H9 (cell line): ENCODE results near the gene MINDY4B. TPM values are rescaled to one million over a fixed set of nuclear protein-coding genes. Genes with fewer than 3 reads are reported as not detected.

ENCODE experiments used
- DNase-seq: peaks from one replicate; pipeline ENCODE4 v3.0.0-alpha.2; 2017
- H2AFZ ChIP-seq: one replicate; pipeline ENCODE4 v1.6.1; 2013; ENCODE audit warnings: mild to moderate bottlenecking, low read length, control low read depth, moderate library complexity
- H2AK5ac ChIP-seq: 2 replicates; pipeline ENCODE4 v1.6.1; 2013; ENCODE audit warnings: low read length, control low read depth, mixed read lengths; ENCODE audit not compliant: insufficient read length
- H2BK120ac ChIP-seq: one replicate; pipeline ENCODE4 v1.6.1; 2013; ENCODE audit warnings: low read depth, mild to moderate bottlenecking, low read length, control low read depth, inconsistent platforms; ENCODE audit not compliant: poor library complexity, severe bottlenecking
- H2BK12ac ChIP-seq: 2 replicates; pipeline ENCODE4 v1.6.1; 2013; ENCODE audit warnings: low read length, control low read depth, mixed read lengths, low read depth; ENCODE audit not compliant: insufficient read length
- H2BK15ac ChIP-seq: 2 replicates; pipeline ENCODE4 v1.6.1; 2013; ENCODE audit warnings: low read depth, low read length, control low read depth
- H2BK20ac ChIP-seq: one replicate; pipeline ENCODE4 v1.6.1; 2013; ENCODE audit warnings: low read depth, mild to moderate bottlenecking, low read length, control low read depth, inconsistent platforms; ENCODE audit not compliant: poor library complexity, severe bottlenecking
- H2BK5ac ChIP-seq: 2 replicates; pipeline ENCODE4 v1.6.1; 2013; ENCODE audit warnings: low read length, control low read depth, mixed read lengths; ENCODE audit not compliant: insufficient read length
- H3K14ac ChIP-seq: 2 replicates; pipeline ENCODE4 v1.6.1; 2013; ENCODE audit warnings: low read length, control low read depth; ENCODE audit not compliant: insufficient read depth
- H3K18ac ChIP-seq: 2 replicates; pipeline ENCODE4 v1.6.1; 2013; ENCODE audit warnings: low read depth, mild to moderate bottlenecking, mixed read lengths, low read length, control low read depth; ENCODE audit not compliant: insufficient read length
- H3K23ac ChIP-seq: 2 replicates; pipeline ENCODE4 v1.6.1; 2013; ENCODE audit warnings: low read length, control low read depth, mixed read lengths, low read depth; ENCODE audit not compliant: insufficient read length
- H3K23me2 ChIP-seq: 2 replicates; pipeline ENCODE4 v1.6.1; 2013; ENCODE audit warnings: low read depth, mild to moderate bottlenecking, mixed read lengths, low read length, control low read depth; ENCODE audit not compliant: insufficient read length, poor library complexity, severe bottlenecking
- H3K27ac ChIP-seq: 2 replicates; pipeline ENCODE4 v1.5.1; 2013; ENCODE audit warnings: low read length, control low read depth, mixed read lengths, low read depth; ENCODE audit not compliant: insufficient read length
- H3K27me3 ChIP-seq: 2 replicates; pipeline ENCODE4 v1.6.1; 2013; ENCODE audit warnings: low read length, control low read depth, inconsistent platforms; ENCODE audit not compliant: insufficient read depth
- H3K4ac ChIP-seq: 2 replicates; pipeline ENCODE4 v1.6.1; 2013; ENCODE audit warnings: low read depth, mild to moderate bottlenecking, control low read depth, inconsistent platforms, low read length, moderate library complexity
- H3K4me1 ChIP-seq: 2 replicates; pipeline ENCODE4 v1.6.1; 2013; ENCODE audit warnings: low read length, control low read depth, inconsistent platforms; ENCODE audit not compliant: insufficient read depth
- H3K4me2 ChIP-seq: 2 replicates; pipeline ENCODE4 v1.6.1; 2013; ENCODE audit warnings: low read length, control low read depth, mixed read lengths; ENCODE audit not compliant: insufficient read length, insufficient read depth
- H3K56ac ChIP-seq: 2 replicates; pipeline ENCODE4 v1.6.1; 2013; ENCODE audit warnings: low read depth, mild to moderate bottlenecking, mixed read lengths, low read length, control low read depth; ENCODE audit not compliant: insufficient read length
- H3K79me1 ChIP-seq: 2 replicates; pipeline ENCODE4 v1.6.1; 2013; ENCODE audit warnings: low read depth, mild to moderate bottlenecking, moderate library complexity, low read length, control low read depth, inconsistent platforms; ENCODE audit not compliant: insufficient read depth, poor library complexity, severe bottlenecking
- H3K79me2 ChIP-seq: 2 replicates; pipeline ENCODE4 v1.6.1; 2013; ENCODE audit warnings: low read length, control low read depth, inconsistent platforms; ENCODE audit not compliant: insufficient read depth
- H3K9ac ChIP-seq: 2 replicates; pipeline ENCODE4 v1.6.1; 2013; ENCODE audit warnings: low read length, control low read depth, mixed read lengths; ENCODE audit not compliant: insufficient read length; ENCODE audit errors: extremely low read depth
- H3K9me3 ChIP-seq: one replicate; pipeline ENCODE4 v1.6.1; 2013; ENCODE audit warnings: low read depth, low read length, inconsistent platforms; ENCODE audit not compliant: control insufficient read depth
- H3T11ph ChIP-seq: one replicate; pipeline ENCODE4 v1.6.1; 2013; ENCODE audit warnings: mild to moderate bottlenecking, low read length, control low read depth, inconsistent platforms
- H4K20me1 ChIP-seq: one replicate; pipeline ENCODE4 v1.6.1; 2013; ENCODE audit not compliant: control insufficient read depth, insufficient read length, insufficient read depth
- H4K5ac ChIP-seq: 2 replicates; pipeline ENCODE4 v1.6.1; 2013; ENCODE audit warnings: low read depth, mild to moderate bottlenecking, mixed read lengths, low read length, control low read depth; ENCODE audit not compliant: insufficient read length
- H4K8ac ChIP-seq: replicated peaks from 2 replicates; pipeline ENCODE4 v1.6.1; 2013; ENCODE audit warnings: low read length, control low read depth, mixed read lengths, low read depth; ENCODE audit not compliant: insufficient read length
- H4K91ac ChIP-seq: 2 replicates; pipeline ENCODE4 v1.6.1; 2013; ENCODE audit warnings: low read depth, mild to moderate bottlenecking, moderate library complexity, mixed read lengths, low read length, control low read depth; ENCODE audit not compliant: insufficient read length
- H3K27ac Mint-ChIP-seq, 3 experiments: 2 replicates in 2 of 3; 3 replicates in 1 of 3; pipeline ENCODE4 v1.8.0; 2020 to 2021; ENCODE audit warnings: mixed read lengths in 3 of 3, mild to moderate bottlenecking in 1 of 3, moderate library complexity in 1 of 3
- H3K27me3 Mint-ChIP-seq: 2 replicates; pipeline ENCODE4 v1.8.0; 2021; ENCODE audit warnings: low read depth, mild to moderate bottlenecking, moderate library complexity, mixed read lengths
- H3K36me3 Mint-ChIP-seq, 3 experiments: 2 replicates in 2 of 3; 3 replicates in 1 of 3; pipeline ENCODE4 v1.8.0; 2020 to 2021; ENCODE audit warnings: low read depth in 3 of 3, mixed read lengths in 3 of 3; ENCODE audit not compliant: insufficient read depth in 1 of 3
- H3K4me1 Mint-ChIP-seq, 2 experiments: 2 replicates each; pipeline ENCODE4 v1.8.0; 2020; ENCODE audit warnings: mixed read lengths in 2 of 2
- H3K4me3 Mint-ChIP-seq, 2 experiments: 2 replicates in 1 of 2; 3 replicates in 1 of 2; pipeline ENCODE4 v1.8.0; 2020 to 2021; ENCODE audit warnings: mild to moderate bottlenecking in 2 of 2, mixed read lengths in 2 of 2, moderate library complexity in 1 of 2
- H3K9me3 Mint-ChIP-seq, 2 experiments: 2 replicates in 1 of 2; 3 replicates in 1 of 2; pipeline ENCODE4 v1.8.0; 2020; ENCODE audit warnings: mild to moderate bottlenecking in 2 of 2, mixed read lengths in 2 of 2, moderate library complexity in 1 of 2
- CTCF ChIP-seq: fragments of 200-600 bp; sonication (generic); conservative IDR thresholded peaks from 3 replicates; pipeline ENCODE4 v1.8.0; 2021; ENCODE audit warnings: antibody characterized with exemption, mild to moderate bottlenecking
- WGBS: extraction: QIAGEN DNeasy Blood & Tissue Kit; methylation state at CpG from one replicate; pipeline ENCODE4 v1.1.7; 2013; ENCODE audit warnings: missing lambda C conversion rate, low lambda C conversion rate, mixed read lengths; ENCODE audit not compliant: insufficient read length; ENCODE audit errors: extremely low coverage; 5-methylcytosine and 5-hydroxymethylcytosine counted together
- total RNA-seq: library from RNA; stranded (reverse); gene quantifications from 2 replicates; pipeline ENCODE4 v1.2.1, GENCODE V29; 2021

MINDY4B gene
- total RNA-seq, 1 experiment from 2014 or later: not detected

- H3K9ac ChIP-seq: no peak overlapping the region
- no peak overlapping the region for H3K4me2 ChIP-seq
- H2BK5ac ChIP-seq: no peak overlapping the region
- Mint-ChIP-seq H3K27ac (no peak overlapping the region), H3K27me3 (no peaks in the 10 kb centered on the region; the same call in 1 of the 2 replicates), H3K4me3 (no peak overlapping the region), H3K9me3 (no peaks in the 10 kb centered on the region), H3K36me3 (no peaks in the 10 kb centered on the region), H3K4me1 (peaks cover 4% of the 10 kb centered on the region in 2 experiments)
- H3K79me1 ChIP-seq: no peaks in the 10 kb centered on the region
- no peak overlapping the region for H2BK15ac ChIP-seq
- no peak overlapping the region for H3K23ac ChIP-seq
- no CpG with 5 or more reads among the region's 3 CpGs for WGBS
- H3K9me3 ChIP-seq: no peaks in the 10 kb centered on the region
- H3K18ac ChIP-seq: no peak overlapping the region
- no peak overlapping the region for H4K5ac ChIP-seq
- H4K8ac ChIP-seq: no peak overlapping the region
- no peak overlapping the region for H3K27ac ChIP-seq
- H3K4ac ChIP-seq: no peak overlapping the region
- TF ChIP-seq CTCF: no peak
- H4K91ac ChIP-seq: no peak overlapping the region
- no peak overlapping the region for H2BK20ac ChIP-seq
- no peak overlapping the region for H2BK12ac ChIP-seq
- no peak overlapping the region for H3K14ac ChIP-seq
- H2BK120ac ChIP-seq: no peak overlapping the region
- H3K79me2 ChIP-seq: no peaks in the 10 kb centered on the region
- no peaks in the 10 kb centered on the region for H3K23me2 ChIP-seq
- DNase-seq: no peak
- no peaks in the 10 kb centered on the region for H3K4me1 ChIP-seq
- H4K20me1 ChIP-seq: no peaks in the 10 kb centered on the region
- H3T11ph ChIP-seq: no peak overlapping the region
- no peak overlapping the region for H2AFZ ChIP-seq
- H3K56ac ChIP-seq: no peak overlapping the region
- H3K27me3 ChIP-seq: no peaks in the 10 kb centered on the region
- H2AK5ac ChIP-seq: no peak overlapping the region
Measured at GRCh38 chr3:150930839-150931238, 25.6 kb upstream of the MINDY4B start.
